Ovary (tissue), 3 donors: Measurements from ENCODE around the gene SDK1.

Experiments
- CTCF ChIP-seq, 3 donors: fragments of 450-650 bp in 2 of 3; fragments of 200-600 bp in 1 of 3; IDR thresholded peaks; one replicate each; pipeline versions ENCODE4 v1.5.1 to v1.8.0; 2016 to 2022; ENCODE audit warnings: antibody characterized with exemption in 3 of 3, mild to moderate bottlenecking in 1 of 3
- EP300 ChIP-seq: sonication (generic); formaldehyde crosslinking; IDR thresholded peaks from one replicate; pipeline ENCODE4 v1.6.1; 2017; ENCODE audit warnings: antibody characterized with exemption
- POLR2A ChIP-seq: fragments of 450-650 bp; IDR thresholded peaks from one replicate; pipeline ENCODE4 v1.6.1; 2017; ENCODE audit warnings: antibody characterized with exemption, mild to moderate bottlenecking, moderate library complexity
- donor health status: DM: no; HTN: no; CAD: no.

DNA sequence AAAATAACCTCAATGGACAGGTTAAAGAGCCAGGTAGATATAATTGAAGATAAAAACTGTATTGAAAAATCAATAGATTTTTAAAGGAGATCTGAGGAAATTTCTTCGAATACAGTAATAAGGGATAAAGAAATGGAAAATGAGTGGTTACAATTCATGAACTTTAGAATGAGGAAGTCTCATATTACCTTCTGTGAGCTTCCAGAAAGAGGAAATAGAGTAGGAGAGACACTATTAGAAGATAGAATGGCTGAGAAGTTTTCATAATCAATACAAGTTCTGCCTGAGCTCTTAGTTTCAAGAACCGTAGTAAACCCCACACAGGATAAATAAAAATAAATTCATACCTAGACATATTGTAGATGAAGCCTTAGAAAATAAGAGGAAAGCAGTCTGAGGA, 11.5 kb downstream of the SDK1 start:
- TF ChIP-seq CTCF (IDR thresholded peaks at IDR 0.05), result no peak
- no peak for TF ChIP-seq POLR2A
- no peak for TF ChIP-seq EP300
